ENCODE results near the gene TBXAS1. TPM values are rescaled to one million over a fixed set of nuclear protein-coding genes. Genes with fewer than 3 reads are reported as not detected.
A peak's percentile ranks its signal among the peaks of the same experiment; 100 is the strongest.

Gene TBXAS1
- total and polyA plus RNA-seq, 8 donors, result 0.74 to 18.4 (median 2.2) TPM

- intact Hi-C loops (cut with DNase I), result no loop called here
- no peak overlapping the region for H3K27ac ChIP-seq
- no peaks in the 10 kb centered on the region for H3K27me3 ChIP-seq
- DNase-seq (no peak), ATAC-seq (no peak), FAIRE-seq (no peak)
- no peaks in the 10 kb centered on the region for H3K9me3 ChIP-seq
- WGBS, 2 donors, result 86 to 89% methylated on average over 8 of the region's 8 CpGs
- peaks cover 0 to 7% (median 5%) of the 10 kb centered on the region in 3 donors for H3K4me1 ChIP-seq
- H3K4me3 ChIP-seq, result no peak overlapping the region
- TF ChIP-seq CTCF (IDR thresholded peaks at IDR 0.05), result no peak
- H3K36me3 ChIP-seq, result no peaks in the 10 kb centered on the region
Measured at GRCh38 chr7:139871331-139871730, 42.3 kb downstream of the TBXAS1 start.

- intact Hi-C loops (cut with DNase I), result no loop called here
- Histone ChIP-seq H3K4me1 (peaks cover 0 to 9% (median 5%) of the 10 kb centered on the region in 3 donors), H3K4me3 (no peak overlapping the region), H3K9me3 (no peaks in the 10 kb centered on the region), H3K36me3 (no peaks in the 10 kb centered on the region), H3K27me3 (no peaks in the 10 kb centered on the region), H3K27ac (no peak overlapping the region)
- no peak for FAIRE-seq
- ATAC-seq, result no peak
- no peak for DNase-seq
- TF ChIP-seq CTCF (IDR thresholded peaks at IDR 0.05), result no peak
- 64 to 82% methylated on average over 2 of the region's 2 CpGs for WGBS, 2 donors
Measured at GRCh38 chr7:139871820-139872219, 42.8 kb downstream of the TBXAS1 start.

- no peak for ATAC-seq
- FAIRE-seq, result no peak
- intact Hi-C loops (cut with DNase I), result no loop called here
Measured at GRCh38 chr7:139873593-139874301, 44.7 kb downstream of the TBXAS1 start.

GRCh38 chr7:139874302-139874629, 45.2 kb downstream of the TBXAS1 start:
- H3K27me3 ChIP-seq, result no peaks in the 10 kb centered on the region
- no peak overlapping the region for H3K4me3 ChIP-seq
- FAIRE-seq (no peak), DNase-seq (no peak), ATAC-seq (no peak)
- intact Hi-C loops (cut with DNase I), result no loop called here
- no peak overlapping the region for H3K27ac ChIP-seq
- TF ChIP-seq CTCF (IDR thresholded peaks at IDR 0.05), result no peak
- WGBS, 2 donors, result 89 to 90% methylated on average over 9 of the region's 9 CpGs
- no peaks in the 10 kb centered on the region for H3K36me3 ChIP-seq
- no peaks in the 10 kb centered on the region for H3K9me3 ChIP-seq
- H3K4me1 ChIP-seq, result peaks cover 0 to 9% (median 5%) of the 10 kb centered on the region in 3 donors

More at GRCh38 chr7:139873593-139874301, 44.7 kb downstream of the TBXAS1 start:
- no peaks in the 10 kb centered on the region for H3K9me3 ChIP-seq
- 88 to 91% methylated on average over 8 of the region's 8 CpGs for WGBS, 2 donors
- no peaks in the 10 kb centered on the region for H3K36me3 ChIP-seq
- DNase-seq, result no peak
- H3K27me3 ChIP-seq, result no peaks in the 10 kb centered on the region
- no peak overlapping the region for H3K27ac ChIP-seq
- peaks cover 0 to 9% (median 5%) of the 10 kb centered on the region in 3 donors for H3K4me1 ChIP-seq
- TF ChIP-seq CTCF (IDR thresholded peaks at IDR 0.05), result no peak
- no peak overlapping the region for H3K4me3 ChIP-seq

- intact Hi-C loops (cut with DNase I), result no loop called here
- WGBS, 2 donors, result 17 to 21% methylated on average over 7 of the region's 7 CpGs
- Histone ChIP-seq H3K27me3 (no peaks in the 10 kb centered on the region), H3K4me3 (no peak overlapping the region), H3K9me3 (no peaks in the 10 kb centered on the region), H3K4me1 (peaks cover 0 to 9% (median 5%) of the 10 kb centered on the region in 3 donors), H3K36me3 (no peaks in the 10 kb centered on the region), H3K27ac (no peak overlapping the region)
- TF ChIP-seq CTCF (IDR thresholded peaks at IDR 0.05), result no peak
- FAIRE-seq (no peak), DNase-seq (peak in 3 of 6 donors; percentile 23 to 40 (median 27)), ATAC-seq (peak; percentile 85 to 98 (median 95))
Measured at GRCh38 chr7:139875821-139876241, 46.8 kb downstream of the TBXAS1 start.
